Urothelium cell line (cell line): ENCODE data around the gene GTF3C5.
A peak's percentile ranks its signal among the peaks of the same experiment; 100 is the strongest.
"Not testable (repeated sequence)": the region's sequence is repeated elsewhere in the genome, so short reads cannot be mapped to it uniquely, and the experiment has no call there.

Source experiments
- DNase-seq: peaks from one replicate; pipeline ENCODE4 v3.0.0; 2011; ENCODE audit warnings: low spot score, mixed read lengths
- FAIRE-seq: peaks from 2 replicates; lab custom pipeline; 2011; peaks lifted over from hg19 to GRCh38; lab: Jason Lieb, UNC

Gene GTF3C5, protein sequence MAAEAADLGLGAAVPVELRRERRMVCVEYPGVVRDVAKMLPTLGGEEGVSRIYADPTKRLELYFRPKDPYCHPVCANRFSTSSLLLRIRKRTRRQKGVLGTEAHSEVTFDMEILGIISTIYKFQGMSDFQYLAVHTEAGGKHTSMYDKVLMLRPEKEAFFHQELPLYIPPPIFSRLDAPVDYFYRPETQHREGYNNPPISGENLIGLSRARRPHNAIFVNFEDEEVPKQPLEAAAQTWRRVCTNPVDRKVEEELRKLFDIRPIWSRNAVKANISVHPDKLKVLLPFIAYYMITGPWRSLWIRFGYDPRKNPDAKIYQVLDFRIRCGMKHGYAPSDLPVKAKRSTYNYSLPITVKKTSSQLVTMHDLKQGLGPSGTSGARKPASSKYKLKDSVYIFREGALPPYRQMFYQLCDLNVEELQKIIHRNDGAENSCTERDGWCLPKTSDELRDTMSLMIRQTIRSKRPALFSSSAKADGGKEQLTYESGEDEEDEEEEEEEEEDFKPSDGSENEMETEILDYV

DNA sequence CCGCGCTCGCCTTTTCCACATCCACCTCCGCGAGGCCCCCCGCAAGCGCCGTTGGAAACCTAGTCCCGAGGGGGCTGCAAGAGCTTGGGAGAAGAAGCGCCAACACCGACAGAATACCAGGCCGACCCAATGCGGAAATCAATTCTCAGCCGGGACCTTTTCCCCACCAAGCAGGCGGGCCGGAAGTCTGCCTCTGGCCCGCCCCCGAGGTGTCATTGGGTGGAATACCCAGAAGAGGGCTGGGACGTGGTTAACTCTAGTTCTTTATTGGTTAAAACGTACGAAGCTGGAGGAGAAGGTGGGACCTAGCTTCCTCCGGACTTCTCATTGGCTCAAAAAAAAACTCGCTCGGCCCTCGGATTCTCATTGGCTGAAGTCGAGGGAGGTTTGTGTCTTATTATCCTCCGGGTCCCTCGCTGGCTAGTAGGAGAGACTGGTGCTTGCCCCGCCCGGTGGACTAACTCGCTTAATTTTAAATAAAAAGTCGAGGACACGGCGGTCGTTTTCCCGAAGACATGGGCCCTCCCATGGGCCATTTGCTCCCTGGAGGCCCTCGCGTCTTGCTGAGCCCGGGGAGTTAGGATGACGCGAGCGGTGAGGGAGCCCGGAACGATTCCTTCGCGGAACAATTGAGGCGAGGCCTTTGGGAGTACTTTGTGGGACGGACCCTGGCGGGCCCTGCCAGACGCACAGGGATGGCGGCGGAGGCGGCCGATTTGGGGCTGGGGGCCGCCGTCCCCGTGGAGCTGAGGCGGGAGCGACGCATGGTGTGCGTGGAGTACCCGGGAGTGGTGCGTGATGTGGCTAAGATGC lies at the start of gene GTF3C5:
TSS of gene GTF3C5 (plus strand) at position 681 of the 813 bp plus-strand sequence. CDS start at position 696, 15 bp downstream.
- DNase-seq = peak; percentile 97
- no peak for FAIRE-seq

DNA sequence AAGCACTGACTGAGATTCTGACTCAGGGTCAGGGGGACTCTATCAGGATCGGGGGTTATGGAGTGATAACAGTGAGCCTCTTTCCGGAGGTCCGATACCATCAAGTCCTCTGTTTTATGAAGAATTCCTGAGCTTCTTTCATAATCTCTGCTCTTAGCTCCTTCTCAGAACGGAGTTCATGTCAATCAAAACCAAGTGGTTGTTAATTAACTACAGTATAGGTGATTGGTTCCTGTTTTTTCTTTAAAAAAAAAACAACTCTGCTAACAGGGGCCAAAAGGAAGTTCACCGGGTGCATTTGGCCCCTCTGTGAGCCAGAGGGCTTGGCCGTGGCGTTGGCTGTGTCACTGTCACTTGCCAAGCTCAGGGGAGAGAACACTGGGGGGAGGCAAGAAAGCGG lies 48.3 kb upstream of the GTF3C5 start:
- DNase-seq (no peak), FAIRE-seq (no peak)

DNA sequence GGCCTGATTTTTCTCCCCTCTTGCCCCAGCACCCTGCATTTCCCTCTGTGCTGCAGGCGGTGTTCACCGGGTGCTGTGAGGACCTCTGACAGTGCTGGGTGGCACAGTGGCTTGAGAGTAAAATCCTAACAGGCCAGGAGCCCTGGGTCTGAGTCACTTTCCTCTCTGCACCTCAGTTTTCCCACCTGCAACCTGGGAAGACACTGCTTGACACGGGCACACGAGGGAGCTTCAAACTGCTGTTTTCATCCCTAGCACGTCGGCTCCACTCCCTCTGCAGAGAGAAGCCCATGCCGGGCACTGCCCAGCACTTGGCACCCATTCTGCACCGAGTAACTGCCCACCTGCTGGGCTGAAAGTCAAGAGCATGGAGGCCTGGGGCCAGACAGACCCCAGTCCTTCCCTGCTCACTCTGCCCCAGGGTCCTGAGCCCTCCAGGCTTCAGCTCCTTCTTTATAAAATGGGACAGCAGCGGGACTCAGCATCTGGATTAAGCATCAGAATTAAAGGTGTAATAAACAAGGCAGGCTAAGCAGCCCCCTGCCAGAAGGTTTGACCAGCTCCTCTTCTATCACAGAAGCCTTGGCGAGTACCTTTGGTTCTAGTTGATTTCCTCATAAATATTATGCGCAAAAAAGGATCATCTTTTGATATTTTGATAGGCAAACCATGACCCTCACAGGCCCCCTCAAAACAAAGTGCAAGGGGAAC lies 47.2 kb upstream of the GTF3C5 start:
- DNase-seq (no peak), FAIRE-seq (no peak)

DNA sequence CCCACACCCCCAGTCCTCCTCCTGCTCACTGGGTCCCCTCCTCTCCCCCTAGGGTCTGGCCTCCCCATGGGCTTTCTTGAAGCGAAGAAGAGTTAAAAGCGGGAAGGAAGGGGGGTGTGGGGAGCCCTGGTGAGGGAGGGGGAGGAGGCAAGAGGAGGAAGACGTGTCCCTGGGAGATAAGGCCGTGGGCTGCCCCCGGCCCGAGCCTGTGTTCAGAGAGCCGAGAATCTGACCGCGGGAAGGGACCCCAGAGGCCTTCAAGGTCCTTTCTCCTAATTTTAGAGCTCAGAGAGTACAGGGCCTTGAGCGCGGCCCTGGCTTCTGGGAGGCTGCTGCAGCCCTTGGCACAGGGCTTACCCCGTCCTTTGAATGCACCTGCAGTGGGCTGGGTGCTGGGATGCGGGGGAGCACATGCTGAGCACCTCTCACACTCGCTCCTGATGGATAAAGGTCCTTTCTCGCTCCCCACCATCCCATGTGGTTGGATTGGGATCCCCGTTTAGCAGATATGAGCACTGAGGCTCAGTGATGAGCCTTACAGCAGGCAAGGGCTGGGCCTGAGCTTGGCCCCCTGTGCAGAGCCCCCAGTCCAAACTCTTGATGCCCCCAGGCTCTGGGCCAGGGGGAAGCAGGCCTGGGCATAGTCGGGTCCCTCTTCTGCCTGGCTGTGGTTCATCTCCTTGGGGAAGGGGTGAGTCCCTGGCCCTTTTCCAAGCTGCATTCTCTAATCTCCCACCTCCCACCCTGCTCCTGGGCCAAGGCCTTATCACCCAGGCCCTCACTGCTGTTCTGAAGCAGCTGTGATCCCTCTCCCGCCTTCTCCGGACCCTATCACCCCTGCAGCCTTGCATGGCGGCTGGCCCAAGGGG lies 46.4 kb upstream of the GTF3C5 start:
- FAIRE-seq = no peak
- no peak for DNase-seq

DNA sequence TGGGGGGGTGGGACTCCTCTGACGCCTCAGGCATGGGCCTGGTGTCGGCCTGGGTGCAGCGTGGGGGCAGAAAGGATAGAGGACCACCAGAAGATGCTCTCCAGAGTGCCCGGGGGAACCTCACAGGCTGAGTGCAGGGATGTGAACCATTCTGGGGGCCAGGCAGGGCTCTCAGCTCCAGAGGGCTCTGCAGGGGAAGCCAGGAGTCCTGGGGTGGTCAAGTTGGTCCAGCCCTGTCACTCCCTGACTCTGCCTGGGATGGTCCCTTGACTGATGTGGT lies 45.8 kb upstream of the GTF3C5 start:
- FAIRE-seq = no peak
- no peak for DNase-seq

DNA sequence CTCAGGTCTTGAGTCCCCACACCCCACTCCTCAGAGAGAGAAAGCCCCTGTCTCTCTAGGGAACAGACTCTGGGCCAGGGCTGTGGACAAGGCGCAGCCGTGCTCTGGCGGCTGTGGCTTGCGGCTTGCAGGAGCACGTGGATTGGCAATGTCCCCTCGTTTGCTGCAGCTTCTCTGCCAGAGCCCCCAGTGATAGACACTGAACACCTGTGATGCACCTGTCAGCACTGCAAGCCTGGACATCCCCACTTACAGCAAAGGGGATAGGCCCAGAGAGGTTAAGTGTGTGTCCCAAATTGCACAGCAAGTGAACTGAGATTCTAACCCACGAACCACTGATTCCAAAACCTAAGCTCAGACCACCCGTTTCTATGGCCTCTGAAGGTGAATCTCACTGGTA lies 45.3 kb upstream of the GTF3C5 start:
- no peak for FAIRE-seq
- DNase-seq = no peak

DNA sequence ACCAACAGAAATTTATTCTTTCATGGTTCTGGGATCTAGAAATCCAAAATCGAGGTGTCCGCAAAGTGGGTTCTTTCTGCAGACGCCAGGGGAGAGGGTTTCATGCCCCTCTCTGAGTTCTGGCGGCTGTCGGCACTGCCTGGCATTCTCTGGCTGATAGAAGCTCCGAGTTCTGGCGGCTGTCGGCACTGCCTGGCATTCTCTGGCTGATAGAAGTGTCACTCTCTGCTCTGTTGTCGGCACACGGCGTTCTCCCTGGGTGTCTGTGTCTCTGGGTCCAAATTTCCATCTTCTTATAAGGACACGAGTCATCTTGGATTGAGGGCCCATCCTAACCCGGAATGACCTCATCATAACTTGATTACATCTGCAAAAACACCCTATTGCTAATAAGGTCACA lies 44.7 kb upstream of the GTF3C5 start:
- no peak for FAIRE-seq
- no peak for DNase-seq

DNA sequence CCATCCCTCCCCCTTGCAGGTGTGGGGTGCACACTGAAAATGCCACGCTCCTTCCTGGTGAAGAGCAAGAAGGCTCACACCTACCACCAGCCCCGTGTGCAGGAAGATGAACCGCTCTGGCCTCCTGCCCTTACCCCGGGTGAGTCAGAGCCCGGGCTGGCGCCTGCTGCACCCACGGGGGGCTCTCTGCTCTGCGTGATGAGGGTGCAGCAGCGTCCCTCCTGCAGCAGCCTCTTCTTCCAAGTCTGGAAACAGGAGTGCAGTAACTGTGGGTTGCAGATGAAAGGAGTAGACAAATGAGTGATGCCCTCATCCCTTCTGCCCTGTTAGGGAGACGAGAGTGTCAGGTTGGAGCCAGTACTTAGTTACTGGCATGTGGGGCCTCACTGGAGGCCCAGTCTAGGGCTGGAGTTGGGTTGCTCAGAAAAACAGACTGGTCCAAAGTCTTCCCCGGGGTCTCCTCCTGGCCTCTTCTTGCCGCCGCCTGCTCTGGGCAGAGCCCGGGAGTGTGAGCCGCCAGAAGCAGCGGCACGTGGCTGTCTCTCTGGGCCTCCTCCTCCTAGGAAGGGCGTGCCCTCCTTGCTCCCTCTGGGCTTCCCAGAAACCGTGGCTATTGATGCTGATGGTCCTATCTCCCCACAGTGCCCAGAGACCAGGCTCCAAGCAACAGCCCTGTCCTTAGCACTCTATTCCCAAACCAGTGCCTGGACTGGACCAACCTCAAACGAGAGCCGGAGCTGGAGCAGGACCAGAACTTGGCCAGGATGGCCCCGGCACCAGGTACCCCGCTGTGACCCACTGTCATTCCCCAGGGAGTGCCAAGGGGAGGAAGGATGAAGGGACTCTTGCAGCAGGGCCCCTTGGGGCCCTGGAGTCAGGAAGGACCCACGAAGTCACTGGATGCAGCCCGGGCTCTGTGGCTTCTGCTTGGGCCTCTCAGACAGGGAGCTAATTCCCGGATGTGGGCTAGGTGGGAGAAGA lies 43.9 kb upstream of the GTF3C5 start:
- no peak for FAIRE-seq
- peak; percentile 33 for DNase-seq

DNA sequence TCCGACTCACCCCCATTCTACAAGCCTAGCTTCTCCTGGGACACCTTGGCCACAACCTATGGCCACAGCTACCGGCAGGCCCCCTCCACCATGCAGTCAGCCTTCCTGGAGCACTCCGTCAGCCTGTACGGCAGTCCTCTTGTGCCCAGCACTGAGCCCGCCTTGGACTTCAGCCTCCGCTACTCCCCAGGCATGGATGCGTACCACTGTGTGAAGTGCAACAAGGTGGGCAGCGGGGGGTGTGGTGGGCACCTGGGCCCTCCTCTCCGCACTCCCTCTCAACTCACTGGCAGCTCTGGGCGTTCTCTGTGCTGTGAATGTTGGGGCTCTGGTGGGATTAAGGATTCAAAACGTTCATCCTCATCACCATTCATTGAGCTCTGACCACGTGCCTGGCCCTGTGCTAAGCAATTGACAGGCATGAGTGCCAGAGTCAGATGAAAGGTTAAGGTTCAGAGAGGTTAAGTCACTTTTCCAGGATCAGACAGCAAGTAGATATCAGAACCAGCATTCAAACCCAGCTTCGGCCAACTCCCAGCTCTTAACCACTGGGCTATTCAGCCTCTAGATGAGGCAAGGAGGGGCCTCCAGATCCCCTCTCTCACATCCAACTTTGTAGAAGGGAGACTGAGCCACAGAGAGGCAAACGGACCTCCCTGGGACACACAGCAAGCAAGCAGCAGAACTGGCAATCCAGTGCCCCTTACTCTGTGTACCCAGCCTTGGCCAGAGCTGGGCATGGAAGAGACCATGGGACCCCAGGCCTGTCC lies 42.4 kb upstream of the GTF3C5 start:
- DNase-seq = no peak
- FAIRE-seq = no peak

DNA sequence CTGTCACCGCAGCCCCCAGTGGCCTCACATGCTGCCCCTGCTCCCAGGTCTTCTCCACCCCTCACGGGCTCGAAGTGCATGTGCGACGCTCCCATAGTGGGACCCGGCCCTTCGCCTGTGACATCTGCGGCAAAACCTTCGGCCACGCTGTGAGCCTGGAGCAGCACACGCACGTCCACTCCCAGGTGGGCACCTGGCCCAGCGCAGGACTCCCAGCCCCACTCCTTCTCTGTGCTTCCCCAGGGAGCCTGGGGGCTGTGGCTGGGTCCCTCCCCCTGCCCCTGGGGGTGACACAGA lies 41.8 kb upstream of the GTF3C5 start:
- FAIRE-seq = no peak
- no peak for DNase-seq

DNA sequence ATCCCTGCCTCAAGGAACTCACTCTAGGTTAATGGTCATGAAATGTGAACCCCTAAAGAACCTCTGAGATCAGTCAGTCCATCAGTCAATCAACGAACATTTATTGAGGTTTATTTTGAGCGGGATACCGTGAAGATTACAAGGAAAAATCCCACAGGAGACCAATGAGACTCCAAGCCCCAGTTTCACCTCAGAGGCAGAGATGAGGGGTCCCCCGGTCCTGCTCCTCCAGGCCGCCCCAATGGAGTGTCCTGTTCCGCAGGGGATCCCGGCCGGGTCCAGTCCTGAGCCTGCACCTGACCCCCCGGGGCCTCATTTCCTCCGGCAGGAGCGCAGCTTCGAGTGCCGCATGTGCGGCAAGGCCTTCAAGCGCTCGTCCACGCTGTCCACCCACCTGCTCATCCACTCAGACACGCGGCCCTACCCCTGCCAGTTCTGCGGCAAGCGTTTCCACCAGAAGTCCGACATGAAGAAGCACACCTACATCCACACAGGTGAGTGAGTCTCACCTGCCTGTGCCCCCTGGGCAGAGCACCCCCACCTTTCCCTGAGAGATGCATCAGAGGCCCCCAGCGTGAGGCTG lies 41.3 kb upstream of the GTF3C5 start:
- no peak for FAIRE-seq
- DNase-seq = no peak

DNA sequence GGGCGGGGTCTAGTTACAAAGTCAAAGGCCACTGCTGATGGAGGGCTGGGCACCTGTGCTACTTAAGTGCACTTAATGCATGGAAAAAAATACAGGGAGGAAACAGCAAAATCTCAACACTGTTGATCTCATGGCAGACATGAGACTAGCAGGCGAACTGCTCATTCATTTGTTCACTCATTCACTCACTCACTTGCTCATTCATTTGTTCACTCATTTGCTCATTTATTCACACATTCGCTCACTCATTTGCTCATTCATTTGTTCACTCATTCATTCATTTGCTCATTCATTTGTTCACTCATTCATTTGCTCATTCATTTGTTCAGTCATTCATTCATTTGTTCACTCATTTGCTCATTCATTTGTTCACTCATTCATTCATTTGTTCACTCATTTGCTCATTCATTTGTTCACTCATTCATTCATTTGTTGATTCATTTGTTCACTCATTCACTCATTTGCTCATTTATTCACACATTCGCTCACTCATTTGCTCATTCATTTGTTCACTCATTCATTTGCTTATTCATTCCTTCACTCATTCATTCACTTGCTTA lies 40.7 kb upstream of the GTF3C5 start:
- not testable (repeated sequence) for DNase-seq, FAIRE-seq

DNA sequence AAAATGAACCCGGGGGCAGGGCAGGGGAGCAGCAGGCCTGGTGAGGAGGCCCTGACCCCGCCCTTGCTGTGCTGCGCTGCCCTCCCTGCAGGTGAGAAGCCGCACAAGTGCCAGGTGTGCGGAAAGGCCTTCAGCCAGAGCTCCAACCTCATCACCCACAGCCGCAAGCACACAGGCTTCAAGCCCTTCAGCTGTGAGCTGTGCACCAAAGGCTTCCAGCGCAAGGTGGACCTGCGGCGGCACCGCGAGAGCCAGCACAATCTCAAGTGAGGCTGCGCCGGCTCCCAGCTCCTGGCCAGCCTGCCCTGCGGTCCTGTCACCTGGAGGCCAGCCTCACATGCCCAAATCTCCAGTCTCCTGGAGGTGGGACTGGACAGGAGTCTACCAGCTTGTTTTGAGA lies 40.0 kb upstream of the GTF3C5 start:
- DNase-seq (no peak), FAIRE-seq (no peak)

DNA sequence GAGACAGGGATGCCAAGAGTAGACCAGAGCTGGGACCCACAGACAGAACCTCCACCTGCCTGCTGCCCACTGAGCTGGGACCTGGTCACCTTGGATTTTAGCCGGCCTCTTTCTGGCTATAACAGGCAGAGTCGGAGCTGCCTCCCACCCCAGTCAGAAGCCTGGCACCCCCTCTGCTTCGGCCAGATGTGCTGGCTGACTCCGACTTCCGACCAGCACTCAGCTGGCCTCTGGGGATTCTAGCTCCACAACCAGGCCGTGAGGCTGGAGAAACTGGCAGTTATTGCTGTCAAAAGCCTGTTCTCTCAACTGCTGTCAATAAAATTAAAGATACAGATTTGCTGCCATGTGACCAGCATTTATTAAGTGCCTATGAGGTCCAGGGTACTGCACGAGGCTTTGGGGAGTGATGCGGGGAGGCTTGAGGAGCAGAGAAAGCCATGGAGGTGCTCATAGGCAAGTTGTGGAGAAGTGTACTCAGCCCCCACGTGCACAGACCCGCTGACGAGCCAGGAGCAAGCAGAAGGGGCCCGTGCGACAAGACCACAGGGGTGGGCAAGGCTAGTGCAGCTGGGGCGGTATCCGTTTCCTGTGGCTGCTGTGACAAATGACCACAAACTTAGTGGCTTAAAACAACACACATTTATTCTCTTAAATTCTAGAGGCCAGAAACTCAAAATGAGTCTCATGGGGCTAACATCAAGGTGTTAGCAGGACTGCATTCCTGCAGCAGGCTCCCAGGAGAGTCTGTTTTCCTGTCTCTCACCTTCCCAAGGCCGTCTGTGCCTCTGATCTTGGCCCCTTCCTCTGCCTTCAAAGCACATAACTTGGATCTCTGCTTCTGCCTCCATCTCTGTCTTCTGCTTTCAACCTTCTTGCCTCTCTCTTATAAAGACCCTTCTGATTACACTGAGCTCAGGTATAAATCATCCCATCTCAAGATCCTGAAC lies 39.2 kb upstream of the GTF3C5 start:
- DNase-seq (no peak), FAIRE-seq (no peak)

DNA sequence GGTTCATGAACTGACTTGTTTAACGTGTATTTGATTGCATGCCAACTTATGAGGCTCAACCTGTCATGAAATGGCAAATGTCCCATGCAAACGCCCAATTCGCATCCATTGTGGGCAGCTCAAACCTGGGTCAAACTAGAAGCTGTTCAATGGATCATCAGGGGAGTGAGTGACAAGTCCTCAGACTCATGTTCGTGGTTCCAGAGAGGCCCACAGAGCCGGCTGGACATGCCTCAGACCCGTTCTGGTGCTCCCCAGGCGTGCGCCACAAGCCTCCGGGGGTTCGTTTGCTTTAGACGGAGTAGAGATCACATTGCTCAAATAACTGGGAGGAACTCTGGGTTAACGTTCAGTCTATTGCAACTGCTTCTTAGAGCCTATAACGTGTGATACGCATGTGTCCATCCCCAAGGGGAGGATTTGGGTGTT lies 37.3 kb upstream of the GTF3C5 start:
- DNase-seq (no peak), FAIRE-seq (no peak)

DNA sequence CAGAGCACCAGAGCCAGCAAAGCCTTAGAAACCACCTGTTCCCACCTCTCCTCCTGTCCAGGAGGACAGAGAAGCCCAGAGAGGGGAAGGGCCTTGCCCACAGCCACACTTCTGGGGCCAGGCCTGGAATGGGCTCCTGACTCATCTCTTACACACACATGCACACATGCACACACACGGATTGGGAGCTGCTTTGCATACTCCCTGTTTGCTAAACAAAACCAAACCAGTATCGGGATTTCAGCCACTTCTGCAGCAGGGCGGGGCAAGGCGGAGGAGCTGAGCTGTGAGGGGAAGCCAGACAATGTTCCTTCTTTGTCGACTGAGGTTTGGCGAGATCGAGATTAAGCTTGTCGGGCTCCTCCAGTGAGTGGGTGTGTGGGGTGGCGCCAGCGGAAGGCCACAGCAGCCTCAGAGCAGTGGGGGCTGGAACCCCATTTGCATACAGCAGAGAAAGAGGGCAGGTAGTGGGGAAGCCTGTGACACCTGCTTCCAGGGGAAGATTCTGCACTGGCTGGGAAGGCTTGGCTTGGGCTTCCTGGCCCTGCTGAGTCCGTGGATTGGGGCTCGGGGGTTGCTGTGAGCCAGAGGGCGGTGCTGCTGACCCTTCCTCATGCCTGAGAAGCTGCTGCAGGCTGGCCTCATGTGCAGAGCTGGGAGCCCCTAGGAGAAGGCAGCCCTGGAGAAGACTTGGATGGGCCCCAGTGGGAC lies 36.2 kb upstream of the GTF3C5 start:
- DNase-seq = no peak
- no peak for FAIRE-seq

DNA sequence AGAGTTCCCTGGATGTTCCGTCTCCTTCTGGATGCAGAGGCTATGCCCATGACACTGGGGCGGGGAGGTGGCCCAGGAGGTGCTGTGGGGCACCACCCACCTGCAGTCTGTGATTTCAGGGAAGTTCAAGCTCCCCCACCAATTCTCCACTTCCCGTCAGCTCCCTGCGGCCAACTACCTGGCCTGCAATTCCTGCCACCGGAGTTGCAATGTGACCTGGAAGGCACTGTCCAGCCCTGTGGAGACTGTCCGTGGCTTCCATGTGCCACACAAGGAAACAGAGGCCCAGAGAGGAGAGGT lies 35.7 kb upstream of the GTF3C5 start:
- FAIRE-seq = no peak
- DNase-seq = no peak
